Type B pancreatic cell (in vitro differentiated cells): ENCODE results near the gene SIAH3. TPM values are rescaled to one million over a fixed set of nuclear protein-coding genes. Genes with fewer than 3 reads are reported as not detected.

Source experiments
- DNase-seq: peaks from one replicate; pipeline ENCODE4 v3.0.0; 2021; ENCODE audit warnings: mixed read lengths; ENCODE audit not compliant: unreplicated experiment; ENCODE audit errors: extremely low spot score
- H3K27ac Mint-ChIP-seq: 2 replicates; pipeline ENCODE4 v1.8.0; 2021; ENCODE audit warnings: mild to moderate bottlenecking, mixed read lengths
- H3K27me3 Mint-ChIP-seq: 2 replicates; pipeline ENCODE4 v1.8.0; 2021; ENCODE audit warnings: mixed read lengths
- H3K36me3 Mint-ChIP-seq: 2 replicates; pipeline ENCODE4 v1.8.0; 2021; ENCODE audit warnings: mixed read lengths
- H3K4me1 Mint-ChIP-seq: one replicate; pipeline ENCODE4 v1.8.0; 2021; ENCODE audit warnings: mixed read lengths; ENCODE audit not compliant: unreplicated experiment
- H3K4me3 Mint-ChIP-seq: 2 replicates; pipeline ENCODE4 v1.8.0; 2021; ENCODE audit warnings: mild to moderate bottlenecking, mixed read lengths
- H3K9me3 Mint-ChIP-seq: 2 replicates; pipeline ENCODE4 v1.8.0; 2021; ENCODE audit warnings: mixed read lengths
- total RNA-seq: library from RNA; stranded (reverse); gene quantifications from 2 replicates; pipeline ENCODE4 v1.2.1, GENCODE V29; 2021; ENCODE audit warnings: low replicate concordance
- TF ChIP-seq, protein P1 (sequence below): fragments of 200-600 bp; sonication (generic); conservative IDR thresholded peaks from 2 replicates; pipeline ENCODE4 v1.5.0; 2021; ENCODE audit warnings: antibody characterized with exemption, mild to moderate bottlenecking

SIAH3 gene
- total RNA-seq, 1 donor from 2014 or later: 0.53 TPM

DNA sequence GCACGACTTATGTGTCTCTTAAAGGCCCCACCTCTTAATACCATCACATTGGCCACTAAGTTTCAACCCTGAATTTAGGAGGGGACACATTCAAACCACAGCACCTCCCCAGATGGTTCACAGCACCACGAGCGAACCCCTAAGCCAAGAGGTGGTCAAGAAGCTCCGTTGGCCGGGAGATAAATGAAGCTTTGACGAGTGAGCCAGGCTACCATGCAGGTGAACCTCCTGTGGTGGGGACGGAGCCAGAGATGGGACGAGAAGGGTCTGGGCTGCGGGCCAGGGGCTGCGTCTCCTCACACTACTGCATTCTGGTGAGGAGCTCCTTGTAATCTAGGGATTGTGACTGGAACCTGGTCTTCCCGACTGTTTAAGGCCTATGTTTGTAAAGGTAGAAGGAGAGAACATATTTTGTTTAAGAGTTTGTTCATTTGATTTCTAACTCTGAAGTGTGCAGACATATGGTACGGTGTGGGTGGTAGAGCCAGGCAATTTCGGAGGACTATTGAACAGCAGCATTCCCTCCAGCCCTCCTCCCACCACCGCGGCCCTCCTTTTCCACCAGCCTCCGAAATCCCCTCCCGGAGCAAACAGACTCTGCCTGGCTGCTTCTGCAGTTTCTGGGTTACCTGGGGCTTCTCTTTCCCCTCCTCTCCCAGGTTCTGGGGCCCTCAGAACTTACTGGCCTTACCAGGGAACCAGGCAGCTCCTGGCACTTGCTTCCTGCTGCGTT, 31.3 kb downstream of the SIAH3 start:
- no peak overlapping the region for H3K27ac Mint-ChIP-seq
- no peaks in the 10 kb centered on the region for H3K9me3 Mint-ChIP-seq
- no peak overlapping the region for H3K4me3 Mint-ChIP-seq
- no peak for DNase-seq
- no peaks in the 10 kb centered on the region for H3K36me3 Mint-ChIP-seq
- H3K4me1 Mint-ChIP-seq: peaks cover 10% of the 10 kb centered on the region
- TF ChIP-seq, protein P1, sequence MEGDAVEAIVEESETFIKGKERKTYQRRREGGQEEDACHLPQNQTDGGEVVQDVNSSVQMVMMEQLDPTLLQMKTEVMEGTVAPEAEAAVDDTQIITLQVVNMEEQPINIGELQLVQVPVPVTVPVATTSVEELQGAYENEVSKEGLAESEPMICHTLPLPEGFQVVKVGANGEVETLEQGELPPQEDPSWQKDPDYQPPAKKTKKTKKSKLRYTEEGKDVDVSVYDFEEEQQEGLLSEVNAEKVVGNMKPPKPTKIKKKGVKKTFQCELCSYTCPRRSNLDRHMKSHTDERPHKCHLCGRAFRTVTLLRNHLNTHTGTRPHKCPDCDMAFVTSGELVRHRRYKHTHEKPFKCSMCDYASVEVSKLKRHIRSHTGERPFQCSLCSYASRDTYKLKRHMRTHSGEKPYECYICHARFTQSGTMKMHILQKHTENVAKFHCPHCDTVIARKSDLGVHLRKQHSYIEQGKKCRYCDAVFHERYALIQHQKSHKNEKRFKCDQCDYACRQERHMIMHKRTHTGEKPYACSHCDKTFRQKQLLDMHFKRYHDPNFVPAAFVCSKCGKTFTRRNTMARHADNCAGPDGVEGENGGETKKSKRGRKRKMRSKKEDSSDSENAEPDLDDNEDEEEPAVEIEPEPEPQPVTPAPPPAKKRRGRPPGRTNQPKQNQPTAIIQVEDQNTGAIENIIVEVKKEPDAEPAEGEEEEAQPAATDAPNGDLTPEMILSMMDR: no peak
- peaks cover 6% of the 10 kb centered on the region for H3K27me3 Mint-ChIP-seq

DNA sequence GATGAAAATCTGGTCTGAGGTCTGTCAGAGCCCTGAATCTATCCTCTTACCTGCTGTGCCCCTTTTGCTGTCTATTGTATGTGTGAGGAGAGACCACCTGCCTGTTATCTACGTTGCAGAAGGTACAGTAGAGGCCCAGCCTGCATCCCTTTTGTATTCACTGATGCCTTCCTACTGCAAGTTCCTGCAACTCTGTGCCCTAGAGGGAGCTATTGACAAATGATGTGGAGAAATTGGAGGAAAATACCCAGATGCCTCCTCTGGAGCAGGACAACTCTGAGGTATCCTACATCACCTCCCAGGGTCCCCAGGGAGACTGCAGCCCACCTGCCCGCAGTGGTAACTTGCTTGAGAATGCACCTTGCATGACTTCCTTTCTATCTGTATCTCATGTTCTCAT, 33.7 kb downstream of the SIAH3 start:
- TF ChIP-seq, protein P1: no peak
- no peak overlapping the region for H3K4me3 Mint-ChIP-seq
- H3K9me3 Mint-ChIP-seq: no peaks in the 10 kb centered on the region
- peaks cover 2% of the 10 kb centered on the region for H3K4me1 Mint-ChIP-seq
- no peak overlapping the region for H3K27ac Mint-ChIP-seq
- peaks cover 6% of the 10 kb centered on the region for H3K27me3 Mint-ChIP-seq
- no peak for DNase-seq
- H3K36me3 Mint-ChIP-seq: no peaks in the 10 kb centered on the region

DNA sequence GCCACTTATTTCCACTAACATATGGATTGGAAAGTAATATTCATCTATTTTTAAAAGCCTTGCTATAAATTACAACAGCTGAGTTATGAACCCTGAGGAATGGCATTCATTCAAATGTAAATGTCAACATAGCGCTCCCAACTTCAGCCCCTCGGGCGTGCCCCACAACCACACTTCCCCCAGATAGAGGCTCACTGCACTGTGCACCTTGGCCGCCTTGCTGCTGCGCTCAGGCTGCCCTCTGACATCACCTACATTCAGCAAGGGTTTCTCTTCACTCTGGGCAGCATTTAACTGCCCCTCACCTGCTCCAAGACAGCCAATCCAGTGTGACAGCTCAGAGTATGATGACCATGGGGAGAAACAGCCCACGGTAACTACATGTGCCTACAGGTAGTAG, 35.1 kb downstream of the SIAH3 start:
- Mint-ChIP-seq H3K4me3 (no peak overlapping the region), H3K36me3 (no peaks in the 10 kb centered on the region), H3K27me3 (peaks cover 7% of the 10 kb centered on the region), H3K4me1 (no peaks in the 10 kb centered on the region), H3K9me3 (no peaks in the 10 kb centered on the region), H3K27ac (no peak overlapping the region)
- no peak for DNase-seq
- TF ChIP-seq, protein P1: no peak

DNA sequence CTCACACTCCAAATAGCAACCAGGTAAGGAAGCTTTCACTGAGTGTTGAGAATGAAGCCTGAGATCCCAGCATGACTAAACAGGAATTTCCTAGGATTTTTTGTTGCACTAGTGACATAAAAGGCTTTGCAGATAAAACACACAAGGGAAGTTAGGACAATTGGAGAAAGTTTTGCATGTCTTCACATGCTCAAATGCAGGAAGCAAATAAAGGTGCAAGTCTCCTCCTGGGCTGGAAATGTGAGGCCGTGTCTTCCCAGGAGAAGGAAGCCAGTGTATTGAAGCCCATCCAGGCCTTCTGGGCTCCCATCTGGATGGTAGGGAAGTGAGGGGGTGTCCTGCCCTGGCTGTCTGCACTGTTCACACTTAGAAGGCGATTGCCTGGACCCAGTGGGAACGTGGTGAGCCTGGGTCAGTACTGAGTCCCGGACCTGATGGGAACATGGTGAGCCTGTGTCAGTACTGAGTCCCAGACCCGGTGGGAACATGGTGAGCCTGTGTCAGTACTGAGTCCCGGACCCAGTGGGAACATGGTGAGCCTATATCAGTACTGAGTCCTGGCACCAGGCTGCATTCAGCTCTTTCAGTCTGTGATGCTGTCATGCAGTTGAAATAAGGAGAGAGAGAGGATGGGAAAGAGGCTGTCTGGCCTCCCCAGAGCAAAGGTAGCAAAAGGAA, 38.7 kb downstream of the SIAH3 start:
- Mint-ChIP-seq H3K9me3 (no peaks in the 10 kb centered on the region), H3K36me3 (no peaks in the 10 kb centered on the region), H3K27ac (no peak overlapping the region), H3K27me3 (peaks cover 7% of the 10 kb centered on the region), H3K4me1 (peaks cover 10% of the 10 kb centered on the region), H3K4me3 (no peak overlapping the region)
- TF ChIP-seq, protein P1: no peak
- peak; percentile 60 for DNase-seq

DNA sequence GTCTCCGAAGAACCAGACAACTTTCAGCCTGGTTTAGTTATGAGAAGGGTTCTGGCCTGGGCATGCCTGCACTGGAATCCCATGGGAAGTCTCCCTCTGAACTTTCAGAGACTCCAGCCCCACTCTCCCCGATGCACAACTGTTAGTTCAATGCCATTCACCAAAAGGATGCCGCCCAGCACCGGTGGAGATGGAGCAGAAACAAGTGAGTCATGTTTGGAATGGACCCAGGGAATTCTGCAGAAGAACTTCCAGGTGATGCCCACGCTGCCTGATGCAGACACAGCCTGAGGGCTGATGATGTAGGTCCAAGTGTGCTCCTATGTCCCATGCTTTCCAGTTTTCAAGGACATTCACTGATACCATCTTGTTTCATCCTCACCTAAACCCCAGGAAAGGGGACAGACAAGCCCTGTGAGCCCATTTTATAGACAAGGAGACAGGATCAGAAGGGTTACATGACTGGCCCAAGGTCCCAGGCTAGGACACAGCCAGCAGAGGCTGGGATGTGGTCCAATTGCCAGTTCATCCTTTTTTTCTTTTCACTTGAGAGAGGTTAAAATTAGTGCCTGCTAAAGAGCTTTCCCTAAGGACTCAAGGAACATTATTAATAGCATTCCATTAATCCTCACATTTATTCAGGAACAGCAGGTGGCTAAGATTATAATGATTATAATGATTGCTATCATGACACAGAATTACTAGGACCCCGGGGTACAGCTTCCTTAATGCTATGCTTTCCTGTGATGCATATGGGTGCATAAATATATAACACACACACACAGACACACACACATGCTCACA, 39.5 kb downstream of the SIAH3 start:
- no peak overlapping the region for H3K4me3 Mint-ChIP-seq
- no peaks in the 10 kb centered on the region for H3K36me3 Mint-ChIP-seq
- H3K4me1 Mint-ChIP-seq: peaks cover 10% of the 10 kb centered on the region
- H3K9me3 Mint-ChIP-seq: no peaks in the 10 kb centered on the region
- no peak for DNase-seq
- peaks cover 7% of the 10 kb centered on the region for H3K27me3 Mint-ChIP-seq
- no peak overlapping the region for H3K27ac Mint-ChIP-seq
- TF ChIP-seq, protein P1: no peak
